PC-9 (cell line): ENCODE results near the gene CTAG1B. TPM values are rescaled to one million over a fixed set of nuclear protein-coding genes. Genes with fewer than 3 reads are reported as not detected.
"Not testable (repeated sequence)": the region's sequence is repeated elsewhere in the genome, so short reads cannot be mapped to it uniquely, and the experiment has no call there.

Source experiments
- BruUV-seq: library from RNA; stranded (reverse); fragments of 400-500 nt; replicated peaks from 2 replicates; lab custom pipeline; 2021; lab: Mats Ljungman, UMichigan
- CTCF ChIA-PET: fragments of 300-600 bp; sonication (Branson Sonifier 250); formaldehyde crosslinking; loops from one replicate; lab custom pipeline; 2022; ENCODE audit warnings: antibody characterized with exemption; lab: Charles Lee
- POLR2A ChIA-PET: fragments of 300-600 bp; sonication (Branson Sonifier 250); formaldehyde crosslinking; loops from one replicate; lab custom pipeline; 2022; ENCODE audit warnings: antibody characterized with exemption; ENCODE audit not compliant: unreplicated experiment; lab: Charles Lee
- DNase-seq, 2 experiments: peaks; one replicate each; pipeline versions ENCODE4 v3.0.0 to v3.0.0-alpha.2; 2015 to 2022; ENCODE audit warnings: mixed read lengths in 1 of 2
- H2AFZ ChIP-seq: fragments of 200-600 bp; sonication (generic); 2 replicates; pipeline ENCODE4 v1.8.1; 2017; ENCODE audit warnings: antibody characterized with exemption
- H3F3A ChIP-seq: fragments of 200-600 bp; sonication (generic); 2 replicates; pipeline ENCODE4 v1.8.1; 2017; ENCODE audit warnings: antibody characterized with exemption, mild to moderate bottlenecking, low read depth; ENCODE audit not compliant: insufficient read depth
- H3K27ac ChIP-seq: fragments of 200-600 bp; sonication (generic); 2 replicates; pipeline ENCODE4 v1.6.1; 2016; ENCODE audit warnings: mixed run types
- H3K27me3 ChIP-seq: fragments of 200-600 bp; sonication (generic); 2 replicates; pipeline ENCODE4 v1.6.1; 2016; ENCODE audit warnings: low read depth, mixed run types; ENCODE audit not compliant: insufficient read depth
- H3K36me3 ChIP-seq: fragments of 200-600 bp; sonication (generic); 2 replicates; pipeline ENCODE4 v1.6.1; 2016; ENCODE audit warnings: low read depth, mixed run types
- H3K4me1 ChIP-seq: fragments of 200-600 bp; sonication (generic); replicated peaks from 2 replicates; pipeline ENCODE4 v1.6.1; 2016; ENCODE audit warnings: mixed run types; ENCODE audit not compliant: insufficient read depth
- H3K4me2 ChIP-seq: fragments of 200-600 bp; sonication (generic); 2 replicates; pipeline ENCODE4 v1.6.1; 2017; ENCODE audit warnings: mixed run types
- H3K4me3 ChIP-seq: fragments of 200-600 bp; sonication (generic); 2 replicates; pipeline ENCODE4 v1.6.1; 2016; ENCODE audit warnings: mixed run types
- H3K79me2 ChIP-seq: fragments of 200-600 bp; sonication (generic); 2 replicates; pipeline ENCODE4 v1.6.1; 2017; ENCODE audit warnings: low read depth, mixed run types
- H3K9me2 ChIP-seq: fragments of 200-600 bp; sonication (generic); 2 replicates; pipeline ENCODE4 v1.8.1; 2017; ENCODE audit warnings: mild to moderate bottlenecking; ENCODE audit not compliant: insufficient read depth
- H3K9me3 ChIP-seq: fragments of 200-600 bp; sonication (generic); 2 replicates; pipeline ENCODE4 v1.8.1; 2016; ENCODE audit warnings: low read depth; ENCODE audit not compliant: insufficient read depth
- H4K20me1 ChIP-seq: fragments of 200-600 bp; sonication (generic); 2 replicates; pipeline ENCODE4 v1.8.1; 2017; ENCODE audit not compliant: insufficient read depth
- intact Hi-C: fragments of 100-400 bp; cut with micrococcal nuclease; formaldehyde crosslinking; loops from one replicate; pipeline ENCODE4 v1.10.0; 2022; ENCODE audit not compliant: unreplicated experiment
- total RNA-seq: library from RNA; stranded (reverse); gene quantifications from 2 replicates; pipeline ENCODE4 v1.2.3, GENCODE V29; 2021

CTAG1B gene
- total RNA-seq, 1 experiment from 2014 or later: not detected

- H3K9me2 ChIP-seq, H3K36me3 ChIP-seq, H4K20me1 ChIP-seq, H2AFZ ChIP-seq, intact Hi-C loops, H3K79me2 ChIP-seq, H3F3A ChIP-seq, H3K4me3 ChIP-seq, H3K9me3 ChIP-seq, BruUV-seq, DNase-seq, CTCF ChIA-PET, H3K27me3 ChIP-seq, POLR2A ChIA-PET, H3K27ac ChIP-seq, H3K4me1 ChIP-seq, H3K4me2 ChIP-seq: not testable (repeated sequence)
These were observed 46.0 kb downstream of the CTAG1B start for GRCh38 chrX:154573061-154573460.

- H4K20me1 ChIP-seq, POLR2A ChIA-PET, DNase-seq, BruUV-seq, CTCF ChIA-PET, H3K9me2 ChIP-seq, H3K36me3 ChIP-seq, H3K27ac ChIP-seq, H3K4me2 ChIP-seq, H3K79me2 ChIP-seq, H3K9me3 ChIP-seq, H3F3A ChIP-seq, H3K4me1 ChIP-seq, H3K27me3 ChIP-seq, H3K4me3 ChIP-seq, intact Hi-C loops, H2AFZ ChIP-seq: not testable (repeated sequence)
These were observed 48.7 kb downstream of the CTAG1B start for GRCh38 chrX:154570361-154570760.

Other genes starting within 250 kb of the CTAG1B start
- gene FLNA, start 244.6 kb downstream of the CTAG1B start, total RNA-seq: 1,841 and 2,308 TPM in 2 replicates
- gene EMD, start 240.0 kb downstream of the CTAG1B start, total RNA-seq: 132 and 164 TPM in 2 replicates
- 3,447 and 3,685 TPM in 2 replicates for gene RPL10, start 220.9 kb downstream of the CTAG1B start, total RNA-seq
- gene DNASE1L1, start 210.0 kb downstream of the CTAG1B start, total RNA-seq: 25.9 and 28.3 TPM in 2 replicates
- 95.8 and 134 TPM in 2 replicates for gene TAFAZZIN, start 207.7 kb downstream of the CTAG1B start, total RNA-seq
- gene ATP6AP1, start 190.6 kb downstream of the CTAG1B start, total RNA-seq: 112 and 119 TPM in 2 replicates
- gene GDI1, start 182.1 kb downstream of the CTAG1B start, total RNA-seq: 116 and 123 TPM in 2 replicates
- 82.1 and 89.4 TPM in 2 replicates for gene FAM50A, start 175.1 kb downstream of the CTAG1B start, total RNA-seq
- 109 and 124 TPM in 2 replicates for gene PLXNA3, start 161.0 kb downstream of the CTAG1B start, total RNA-seq
- 63.9 and 82.5 TPM in 2 replicates for gene LAGE3, start 140.0 kb downstream of the CTAG1B start, total RNA-seq
- gene UBL4A, start 132.7 kb downstream of the CTAG1B start, total RNA-seq: 80.7 and 81.6 TPM in 2 replicates
- gene SLC10A3, start 128.7 kb downstream of the CTAG1B start, total RNA-seq: 38.3 and 54.9 TPM in 2 replicates
- gene FAM3A, start 103.0 kb downstream of the CTAG1B start, total RNA-seq: 60.3 and 69.3 TPM in 2 replicates
- gene G6PD, start 72.4 kb downstream of the CTAG1B start, total RNA-seq: 987 and 1,283 TPM in 2 replicates
- 68.3 and 69.4 TPM in 2 replicates for gene IKBKG, start 71.7 kb downstream of the CTAG1B start, total RNA-seq
- gene CTAG1A, start 34.1 kb downstream of the CTAG1B start, total RNA-seq: not detected in 2 replicates
- not detected in 2 replicates for gene CTAG2, start 34.3 kb upstream of the CTAG1B start, total RNA-seq
- gene GAB3, start 131.8 kb upstream of the CTAG1B start, total RNA-seq: 0.17 and 0.63 TPM in 2 replicates
- gene DKC1, start 143.6 kb upstream of the CTAG1B start, total RNA-seq: 83.5 and 101 TPM in 2 replicates
- gene MPP1, start 186.2 kb upstream of the CTAG1B start, total RNA-seq: 4.2 and 4.8 TPM in 2 replicates
- gene SMIM9, start 215.4 kb upstream of the CTAG1B start, total RNA-seq: not detected in 2 replicates